ENCODE measurements around the gene LMBR1. TPM values are rescaled to one million over a fixed set of nuclear protein-coding genes. Genes with fewer than 3 reads are reported as not detected.
"Not testable (repeated sequence)": the region's sequence is repeated elsewhere in the genome, so short reads cannot be mapped to it uniquely, and the experiment has no call there.

LMBR1 gene
- total RNA-seq, 1 donor from 2014 or later = 30.7 TPM

GRCh38 chr7:156654511-156655234, 238.3 kb downstream of the LMBR1 start:
- DNase-seq = no peak
- ATAC-seq (ENCODE audit: poor library complexity) = no peak
- intact Hi-C loops (cut with DNase I) = no loop called here

GRCh38 chr7:156652886-156653568, 240.0 kb downstream of the LMBR1 start:
- no peak for ATAC-seq (ENCODE audit: poor library complexity)
- no peak for DNase-seq
- intact Hi-C loops (cut with DNase I) = no loop called here

DNA sequence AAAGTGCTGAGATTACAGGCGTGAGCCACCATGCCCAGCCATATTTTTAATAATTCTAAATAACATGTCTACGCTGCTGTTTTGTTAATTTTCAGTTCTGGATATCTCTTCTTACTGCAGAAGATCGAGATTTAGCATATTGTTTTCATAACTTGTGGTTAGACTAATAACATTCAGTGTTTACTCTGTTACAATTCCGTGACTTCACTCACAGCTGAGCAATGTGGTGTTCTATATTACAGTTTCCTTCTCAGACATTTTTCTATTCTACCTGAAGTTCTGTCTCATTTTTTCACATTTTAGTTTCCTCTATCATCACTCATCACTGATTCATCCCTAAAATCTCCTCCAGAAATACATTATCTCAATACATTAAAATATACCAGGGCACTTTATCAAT, 241.5 kb downstream of the LMBR1 start:
- DNase-seq (no peak), ATAC-seq (ENCODE audit: poor library complexity) (no peak)
- intact Hi-C loops (cut with DNase I) = no loop called here

DNA sequence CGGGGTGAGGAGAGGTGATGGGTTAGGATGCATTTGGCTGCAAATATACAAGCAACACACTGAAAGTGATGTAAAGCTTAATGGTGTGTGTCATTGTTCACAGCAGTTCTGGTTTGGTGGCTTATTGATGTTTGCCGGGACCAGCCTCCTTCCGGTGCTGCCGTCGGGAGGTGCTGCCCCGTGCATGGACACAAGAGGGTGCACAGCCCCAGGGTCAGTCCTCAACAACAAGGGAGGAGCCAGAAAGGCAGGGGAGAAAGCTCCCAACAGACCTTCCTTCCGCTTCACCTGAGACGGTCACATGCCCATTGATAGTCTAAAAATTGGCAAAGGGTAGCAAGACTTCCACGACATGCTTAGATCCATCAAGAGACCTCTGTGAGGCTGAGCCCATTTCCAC, 242.9 kb downstream of the LMBR1 start:
- DNase-seq (no peak), ATAC-seq (ENCODE audit: poor library complexity) (no peak)
- intact Hi-C loops (cut with DNase I) = no loop called here

DNA sequence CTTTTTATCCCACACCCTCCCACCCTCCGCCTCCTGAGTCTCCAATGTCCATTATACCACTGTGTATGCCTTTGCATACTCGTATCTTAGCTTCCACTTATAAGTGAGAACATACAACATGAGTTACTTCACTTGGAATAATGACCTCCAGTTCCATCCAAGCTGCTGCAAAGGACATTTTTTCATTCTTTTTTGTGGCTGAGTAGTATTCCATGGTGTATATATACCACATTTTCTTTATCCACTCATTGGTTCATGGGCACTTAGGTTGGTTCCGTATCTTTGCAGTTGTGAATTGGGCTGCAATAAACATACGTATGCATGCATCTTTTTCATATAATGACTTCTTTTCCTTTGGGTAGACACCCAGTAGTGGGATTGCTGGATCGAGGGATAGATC, 245.7 kb downstream of the LMBR1 start:
- intact Hi-C loops (cut with DNase I); ATAC-seq (ENCODE audit: poor library complexity); DNase-seq: not testable (repeated sequence)

DNA sequence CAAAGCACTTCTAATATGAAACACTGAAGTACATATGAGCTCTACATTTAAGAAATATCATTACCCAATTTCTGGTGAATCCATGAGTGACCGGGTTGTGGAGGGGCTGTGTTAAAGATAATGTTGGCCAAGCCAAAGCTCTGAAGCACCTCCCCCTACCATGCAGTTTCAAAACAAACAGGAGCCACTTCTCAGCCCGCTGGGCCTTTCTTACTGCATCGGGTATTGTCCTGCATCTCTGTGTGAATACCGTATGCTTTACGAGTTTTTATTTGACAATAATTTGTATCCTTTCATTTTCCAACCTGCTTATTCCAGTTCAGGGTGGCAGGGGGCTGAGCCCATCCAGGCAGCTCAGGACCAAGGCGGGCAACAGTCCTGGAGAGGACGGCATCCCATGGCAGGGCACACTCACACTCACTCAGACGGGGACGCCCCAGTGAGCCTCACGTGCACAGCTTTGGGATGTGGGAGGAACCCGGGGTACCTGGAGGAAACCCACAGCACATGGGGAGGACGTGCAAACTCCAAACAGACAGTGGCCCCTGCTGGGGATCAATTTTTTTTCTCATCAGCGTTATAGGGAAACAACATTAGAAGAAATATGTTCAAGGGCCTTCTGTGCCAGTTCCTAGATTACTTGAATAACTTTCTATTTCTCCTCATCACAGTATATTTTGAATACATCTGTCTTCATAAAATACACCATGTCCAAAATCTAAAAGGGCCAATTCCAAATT, 250.5 kb downstream of the LMBR1 start:
- ATAC-seq (ENCODE audit: poor library complexity) = no peak
- no peak for DNase-seq
- intact Hi-C loops (cut with DNase I) = no loop called here

DNA sequence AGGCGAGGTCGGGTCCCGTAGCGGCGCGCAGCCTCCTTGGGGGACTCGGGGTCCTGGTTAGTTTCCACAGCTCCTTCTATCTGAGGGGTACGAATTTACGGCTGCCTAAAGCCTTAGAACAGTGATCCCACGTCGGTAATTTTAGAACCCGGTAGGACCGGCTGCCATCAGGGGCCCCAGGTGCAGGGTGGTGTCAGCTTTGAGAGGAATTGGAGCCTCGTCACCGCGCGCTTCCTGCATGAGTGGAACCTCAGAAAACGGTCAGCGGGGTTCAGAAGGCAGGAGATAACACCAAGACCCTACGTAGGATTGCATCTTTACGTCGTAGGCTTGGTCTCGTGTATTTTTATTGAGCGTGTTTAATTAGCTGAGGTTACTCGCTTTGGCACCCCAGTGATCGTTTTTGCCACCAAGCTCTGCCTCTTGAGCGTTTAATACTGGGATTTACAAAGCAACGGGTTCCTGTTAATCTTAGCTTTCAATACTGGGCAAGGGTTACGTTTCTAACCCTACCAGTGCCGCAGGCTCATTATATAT, 252.0 kb downstream of the LMBR1 start:
- DNase-seq = no peak

GRCh38 chr7:156640257-156640948, 252.6 kb downstream of the LMBR1 start, which contains the start of gene RNF32:
Gene RNF32 (plus strand): TSS chr7:156640774. CDS start chr7:156643878, 3,104 bp downstream.
- DNase-seq (peak; percentile 97), ATAC-seq (ENCODE audit: poor library complexity) (peak; percentile 100)
- intact Hi-C loops (cut with DNase I) = no loop called here

More for the DNA sequence above, 252.0 kb downstream of the LMBR1 start:
- peak; percentile 40 for ATAC-seq (ENCODE audit: poor library complexity)
- intact Hi-C loops (cut with DNase I) = no loop called here

GRCh38 chr7:156639426-156640256, 253.3 kb downstream of the LMBR1 start:
- intact Hi-C loops (cut with DNase I) = no loop called here
- peak; percentile 27 for ATAC-seq (ENCODE audit: poor library complexity)
- DNase-seq = no peak

DNA sequence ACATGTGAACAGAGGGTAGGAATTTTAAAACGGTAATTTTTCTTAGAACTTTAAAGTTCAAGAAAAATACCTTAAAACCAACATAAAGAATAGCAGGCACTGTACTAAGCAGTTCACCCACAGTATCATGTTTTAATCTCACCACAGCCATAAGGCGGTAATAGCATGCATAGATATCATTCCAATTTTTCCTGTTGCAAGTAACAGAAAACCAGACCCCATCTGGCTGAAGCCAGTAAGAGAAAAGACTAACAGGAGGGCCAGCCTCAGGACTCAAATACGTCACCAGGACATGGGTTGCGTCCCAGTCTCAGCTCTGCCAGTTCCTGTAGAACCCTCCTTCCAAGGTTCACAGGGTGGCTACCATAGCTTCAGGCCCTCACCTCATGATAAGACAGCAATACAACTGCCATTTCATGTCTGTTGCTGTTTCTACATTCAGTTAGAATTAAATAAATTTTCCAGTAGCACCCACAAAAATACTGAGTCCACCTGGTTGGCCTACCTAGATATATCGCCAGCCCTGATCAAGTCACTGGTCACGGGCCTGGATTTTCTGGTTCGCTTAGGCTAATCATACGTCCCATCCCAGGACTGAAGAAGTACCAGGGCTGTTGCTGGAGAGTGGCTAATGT, 254.4 kb downstream of the LMBR1 start:
- ATAC-seq (ENCODE audit: poor library complexity) (no peak), DNase-seq (no peak)
- intact Hi-C loops (cut with DNase I) = no loop called here

DNA sequence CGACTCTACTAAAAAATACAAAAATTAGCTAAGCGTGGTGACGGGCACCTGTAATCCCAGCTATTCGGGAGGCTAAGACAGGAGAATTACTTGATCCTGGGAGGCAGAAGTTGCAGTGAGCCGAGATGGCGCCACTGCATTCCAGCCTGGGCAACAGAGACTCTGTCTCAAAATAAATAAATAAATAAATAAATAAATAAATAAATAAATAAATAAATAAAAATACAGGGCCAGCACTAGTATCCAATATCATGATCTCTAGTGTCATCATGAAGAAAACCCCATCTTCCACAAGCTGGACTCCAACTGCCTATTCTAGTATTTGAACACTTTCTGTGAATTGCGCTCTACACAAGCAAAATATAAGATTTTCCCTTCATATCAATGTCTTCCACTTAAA, 255.9 kb downstream of the LMBR1 start:
- intact Hi-C loops (cut with DNase I); DNase-seq; ATAC-seq (ENCODE audit: poor library complexity): not testable (repeated sequence)

- intact Hi-C loops (cut with DNase I) = no loop called here
- DNase-seq = no peak
- ATAC-seq (ENCODE audit: poor library complexity) = no peak
These were observed 257.2 kb downstream of the LMBR1 start for GRCh38 chr7:156635529-156636385.

DNA sequence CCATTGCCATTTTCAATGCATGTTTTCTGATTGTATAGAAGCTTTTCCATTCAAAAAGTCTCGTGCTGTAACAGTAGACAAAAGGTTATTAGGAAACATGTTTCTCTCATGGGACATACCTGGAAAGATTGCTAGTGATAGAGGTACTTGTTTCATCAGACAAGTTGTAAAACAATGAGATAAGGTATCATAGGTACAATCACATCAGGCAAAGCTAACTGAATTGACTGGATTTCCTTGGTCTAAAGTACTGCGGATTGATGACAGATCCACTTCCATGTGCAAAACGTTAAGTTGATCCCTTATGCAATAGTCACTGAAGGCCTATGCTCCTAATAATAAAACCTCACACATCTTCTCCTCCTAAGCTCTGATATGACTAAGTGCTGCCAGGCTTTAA, 258.9 kb downstream of the LMBR1 start:
- no peak for ATAC-seq (ENCODE audit: poor library complexity)
- no peak for DNase-seq

DNA sequence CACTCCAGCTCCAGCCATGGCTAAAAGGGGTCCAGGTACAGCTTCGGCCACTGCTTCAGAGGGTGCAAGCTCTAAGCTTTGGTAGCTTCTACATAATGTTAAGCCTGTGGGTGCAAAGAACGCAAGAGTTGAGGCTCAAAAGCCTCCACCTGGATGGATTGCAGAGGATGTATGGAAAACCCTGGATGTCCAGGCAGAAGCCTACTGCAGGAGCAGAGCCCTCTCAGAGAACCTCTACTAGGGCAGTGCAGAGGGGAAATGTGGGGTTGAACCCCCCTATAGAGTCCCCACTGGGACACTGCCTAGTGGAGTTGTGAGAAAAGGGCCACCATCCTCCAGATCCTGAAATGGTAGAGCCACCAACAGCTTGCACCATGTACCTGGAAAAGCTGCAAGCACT, 263.1 kb downstream of the LMBR1 start:
- ATAC-seq (ENCODE audit: poor library complexity) (no peak), DNase-seq (no peak)
- intact Hi-C loops (cut with DNase I) = no loop called here

More for the DNA sequence above, 258.9 kb downstream of the LMBR1 start:
- intact Hi-C loops (cut with DNase I) = no loop called here

DNA sequence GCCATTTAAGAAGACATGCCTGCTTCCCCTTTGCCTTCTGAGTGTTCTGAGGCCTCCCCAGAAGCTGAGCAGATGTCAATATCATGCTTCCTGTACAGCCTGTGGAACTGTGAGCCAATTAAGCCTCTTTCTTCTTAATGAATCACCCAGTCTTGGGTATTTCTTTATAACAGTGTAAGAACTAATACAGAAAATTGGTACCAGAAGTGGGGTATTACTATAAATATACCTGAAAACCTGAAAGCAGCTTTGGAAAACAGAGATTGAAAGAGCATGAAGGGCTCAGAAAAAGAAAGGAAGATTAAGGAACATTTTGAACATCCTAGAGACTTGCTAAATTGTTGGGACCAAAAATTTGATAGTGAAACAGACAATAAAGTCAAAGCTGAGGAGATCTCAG, 264.4 kb downstream of the LMBR1 start:
- intact Hi-C loops (cut with DNase I) = no loop called here
- DNase-seq (no peak), ATAC-seq (ENCODE audit: poor library complexity) (no peak)

All from Right ventricle myocardium superior (tissue), 1 donor.